Gastrocnemius medialis (tissue), 4 donors: ENCODE measurements around the gene TMIGD1. TPM values are rescaled to one million over a fixed set of nuclear protein-coding genes. Genes with fewer than 3 reads are reported as not detected.

Experiments
- ATAC-seq, 2 donors: fragments of 150-250 bp; one replicate each; pipeline ENCODE4 v1.9.1; 2016
- DNase-seq, 2 donors: peaks; one replicate each; pipeline ENCODE4 v3.0.0-alpha.2; 2019
- H3K27ac ChIP-seq, 4 donors: fragments of 200-600 bp; sonication (generic); 1 replicate in 1 of 4; 2 replicates in 3 of 4; pipeline ENCODE4 v1.5.1; 2016 to 2018; ENCODE audit warnings: mild to moderate bottlenecking in 2 of 4, moderate library complexity in 1 of 4
- H3K27me3 ChIP-seq, 3 donors: fragments of 200-600 bp; sonication (generic) in 2 of 3; 1 replicate in 1 of 3; 2 replicates in 2 of 3; pipeline versions ENCODE4 v1.5.1 to v1.6.0; 2016 to 2019; ENCODE audit warnings: mild to moderate bottlenecking in 1 of 3, moderate library complexity in 1 of 3
- H3K36me3 ChIP-seq, 2 donors: fragments of 200-600 bp; sonication (generic) in 1 of 2; one replicate each; pipeline ENCODE4 v1.5.1; 2017 to 2018
- H3K4me1 ChIP-seq, 2 donors: fragments of 200-600 bp; sonication (generic) in 1 of 2; one replicate each; pipeline ENCODE4 v1.5.1; 2016 to 2017; ENCODE audit warnings: mild to moderate bottlenecking in 2 of 2
- H3K4me3 ChIP-seq, 4 donors: fragments of 200-600 bp; sonication (generic) in 3 of 4; 1 replicate in 1 of 4; 2 replicates in 3 of 4; pipeline ENCODE4 v1.5.1; 2016 to 2019; ENCODE audit warnings: mild to moderate bottlenecking in 2 of 4
- H3K9me3 ChIP-seq, 3 donors: fragments of 200-600 bp; sonication (generic) in 2 of 3; 1 replicate in 1 of 3; 2 replicates in 2 of 3; pipeline ENCODE4 v1.5.1; 2016 to 2019
- CTCF ChIP-seq, 5 experiments: fragments of 450-650 bp in 3 of 5; fragments of 200-600 bp in 2 of 5; sonication (generic) in 2 of 5; IDR thresholded peaks in 4 of 5; conservative IDR thresholded peaks in 1 of 5; 1 replicate in 4 of 5; 2 replicates in 1 of 5; pipeline ENCODE4 v1.5.1; 2016 to 2019; ENCODE audit warnings: antibody characterized with exemption in 5 of 5, mild to moderate bottlenecking in 3 of 5, moderate library complexity in 3 of 5
- POLR2A ChIP-seq, 2 donors: fragments of 450-650 bp; IDR thresholded peaks; one replicate each; pipeline ENCODE4 v1.6.1; 2017; ENCODE audit warnings: antibody characterized with exemption in 2 of 2, mild to moderate bottlenecking in 2 of 2, moderate library complexity in 2 of 2
- in situ Hi-C, 4 donors: fragments of 200-750 bp; cut with MboI; loops; one replicate each; pipeline versions ENCODE4 v1.15.0 to v1.8.0; 2017; ENCODE audit warnings: low sequenced_read_pairs in 4 of 4
- intact Hi-C: fragments of 100-400 bp; cut with DNase I; formaldehyde crosslinking; loops from one replicate; pipeline ENCODE4 v1.15.1; 2023; ENCODE audit warnings: low total_unique reads
- total RNA-seq, 4 donors: library from RNA; depleted of rRNA; stranded (reverse); fragments of >200 nt; gene quantifications; one replicate each; pipeline versions ENCODE4 v1.1.0 to v1.2.3, GENCODE V29; 2016

Gene TMIGD1
- total RNA-seq, 4 donors from 2014 or later: 0.68 TPM; not detected in 3

DNA sequence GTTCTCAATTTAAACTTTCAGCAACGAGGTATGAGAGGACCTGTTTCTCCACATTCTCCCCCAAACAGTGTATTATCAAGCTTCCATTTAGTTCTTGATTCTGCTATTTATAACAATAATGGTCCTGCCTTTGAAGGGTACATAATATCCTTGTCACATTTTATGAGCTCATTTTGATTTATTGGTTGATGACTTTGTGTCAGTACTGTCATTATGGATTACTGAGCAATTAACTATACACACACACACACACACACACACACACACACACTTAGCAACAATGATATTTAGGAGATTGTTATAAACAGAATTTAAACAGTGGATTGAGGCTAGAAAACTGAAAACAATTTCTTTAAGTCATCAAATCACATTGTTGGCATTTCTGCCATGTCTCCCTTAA, 7.0 kb downstream of the TMIGD1 start:
- DNase-seq (no peak), ATAC-seq (no peak)
- H3K4me3 ChIP-seq: no peak overlapping the region
- TF ChIP-seq POLR2A (IDR thresholded peaks at IDR 0.05) (no peak), CTCF (IDR thresholded peaks at IDR 0.05 in 4 of 5, conservative IDR thresholded peaks at IDR 0.05 in 1 of 5) (no peak)
- no peaks in the 10 kb centered on the region for H3K27me3 ChIP-seq
- no peaks in the 10 kb centered on the region for H3K36me3 ChIP-seq
- H3K27ac ChIP-seq: no peak overlapping the region
- no peaks in the 10 kb centered on the region for H3K9me3 ChIP-seq
- intact Hi-C loops: no loop called here
- in situ Hi-C loops: no loop called here
- no peaks in the 10 kb centered on the region for H3K4me1 ChIP-seq

- no peak overlapping the region for H3K27ac ChIP-seq
- ATAC-seq (no peak), DNase-seq (no peak)
- in situ Hi-C loops: no loop called here
- no peak overlapping the region for H3K4me3 ChIP-seq
- no peaks in the 10 kb centered on the region for H3K4me1 ChIP-seq
- TF ChIP-seq POLR2A (IDR thresholded peaks at IDR 0.05) (no peak), CTCF (IDR thresholded peaks at IDR 0.05 in 4 of 5, conservative IDR thresholded peaks at IDR 0.05 in 1 of 5) (no peak)
- intact Hi-C loops: no loop called here
- no peaks in the 10 kb centered on the region for H3K36me3 ChIP-seq
- H3K9me3 ChIP-seq: no peaks in the 10 kb centered on the region
- no peaks in the 10 kb centered on the region for H3K27me3 ChIP-seq
Measured at GRCh38 chr17:30324723-30325122, 9.1 kb downstream of the TMIGD1 start.

GRCh38 chr17:30323895-30324319, 9.9 kb downstream of the TMIGD1 start:
- Histone ChIP-seq H3K36me3 (no peaks in the 10 kb centered on the region), H3K4me1 (no peaks in the 10 kb centered on the region), H3K4me3 (no peak overlapping the region), H3K9me3 (no peaks in the 10 kb centered on the region), H3K27ac (no peak overlapping the region), H3K27me3 (no peaks in the 10 kb centered on the region)
- DNase-seq (peak in 1 of 2 donors; percentile 22), ATAC-seq (no peak)
- intact Hi-C loops (no loop called here), in situ Hi-C loops (no loop called here)
- TF ChIP-seq CTCF (IDR thresholded peaks at IDR 0.05 in 4 of 5, conservative IDR thresholded peaks at IDR 0.05 in 1 of 5) (no peak), POLR2A (IDR thresholded peaks at IDR 0.05) (no peak)

GRCh38 chr17:30323262-30323894, 10.5 kb downstream of the TMIGD1 start:
- in situ Hi-C loops (no loop called here), intact Hi-C loops (no loop called here)
- H3K27me3 ChIP-seq: no peaks in the 10 kb centered on the region
- H3K27ac ChIP-seq: no peak overlapping the region
- no peak for ATAC-seq
- no peaks in the 10 kb centered on the region for H3K9me3 ChIP-seq
- no peaks in the 10 kb centered on the region for H3K36me3 ChIP-seq
- H3K4me1 ChIP-seq: no peaks in the 10 kb centered on the region
- TF ChIP-seq POLR2A (IDR thresholded peaks at IDR 0.05) (no peak), CTCF (IDR thresholded peaks at IDR 0.05 in 4 of 5, conservative IDR thresholded peaks at IDR 0.05 in 1 of 5) (no peak)
- H3K4me3 ChIP-seq: no peak overlapping the region
- DNase-seq: no peak

- in situ Hi-C loops (no loop called here), intact Hi-C loops (no loop called here)
- no peak overlapping the region for H3K4me3 ChIP-seq
- DNase-seq: no peak
- no peaks in the 10 kb centered on the region for H3K4me1 ChIP-seq
- no peaks in the 10 kb centered on the region for H3K27me3 ChIP-seq
- no peaks in the 10 kb centered on the region for H3K36me3 ChIP-seq
- no peak overlapping the region for H3K27ac ChIP-seq
- no peak for ATAC-seq
- no peaks in the 10 kb centered on the region for H3K9me3 ChIP-seq
- no peak for TF ChIP-seq CTCF (IDR thresholded peaks at IDR 0.05 in 4 of 5, conservative IDR thresholded peaks at IDR 0.05 in 1 of 5)
- TF ChIP-seq POLR2A (IDR thresholded peaks at IDR 0.05): no peak
Measured at GRCh38 chr17:30321314-30321713, 12.5 kb downstream of the TMIGD1 start.
